ENCODE data around the gene CEP170. TPM values are rescaled to one million over a fixed set of nuclear protein-coding genes. Genes with fewer than 3 reads are reported as not detected.

CEP170 gene
- total RNA-seq, 4 donors from 2014 or later = 10.6 to 37.5 (median 16.6) TPM

DNA sequence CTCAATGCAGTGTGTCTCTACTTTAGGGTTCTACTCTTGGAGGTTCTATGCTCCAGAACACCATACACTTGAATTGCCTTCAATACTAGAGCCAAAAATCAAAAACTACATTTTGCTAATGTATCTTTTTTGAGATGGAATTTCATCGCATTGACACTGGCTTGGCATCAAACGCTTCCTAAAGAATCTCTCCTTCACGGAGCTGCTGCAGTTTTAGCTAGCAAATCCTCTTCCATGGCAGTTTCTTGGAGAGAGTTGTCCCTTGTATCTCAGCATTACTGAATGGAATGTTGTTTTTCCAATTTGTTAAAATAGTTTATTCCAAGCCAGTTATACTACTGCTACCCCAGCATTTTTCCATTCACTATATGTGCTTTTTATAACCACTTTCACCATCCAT, 18.4 kb upstream of the CEP170 start:
- Histone ChIP-seq H3K4me3 (no peak overlapping the region), H3K9me3 (no peaks in the 10 kb centered on the region), H3K27me3 (no peaks in the 10 kb centered on the region), H3K4me1 (peaks cover 9% of the 10 kb centered on the region), H3K36me3 (peaks cover 41% of the 10 kb centered on the region), H3K27ac (no peak overlapping the region)
- 85% methylated on average over 3 of the region's 3 CpGs for WGBS
- TF ChIP-seq EP300 (IDR thresholded peaks at IDR 0.05) = no peak
- no peak for TF ChIP-seq POLR2A (IDR thresholded peaks at IDR 0.05)
- TF ChIP-seq POLR2AphosphoS5 (IDR thresholded peaks at IDR 0.05) = no peak
- TF ChIP-seq, protein P1, sequence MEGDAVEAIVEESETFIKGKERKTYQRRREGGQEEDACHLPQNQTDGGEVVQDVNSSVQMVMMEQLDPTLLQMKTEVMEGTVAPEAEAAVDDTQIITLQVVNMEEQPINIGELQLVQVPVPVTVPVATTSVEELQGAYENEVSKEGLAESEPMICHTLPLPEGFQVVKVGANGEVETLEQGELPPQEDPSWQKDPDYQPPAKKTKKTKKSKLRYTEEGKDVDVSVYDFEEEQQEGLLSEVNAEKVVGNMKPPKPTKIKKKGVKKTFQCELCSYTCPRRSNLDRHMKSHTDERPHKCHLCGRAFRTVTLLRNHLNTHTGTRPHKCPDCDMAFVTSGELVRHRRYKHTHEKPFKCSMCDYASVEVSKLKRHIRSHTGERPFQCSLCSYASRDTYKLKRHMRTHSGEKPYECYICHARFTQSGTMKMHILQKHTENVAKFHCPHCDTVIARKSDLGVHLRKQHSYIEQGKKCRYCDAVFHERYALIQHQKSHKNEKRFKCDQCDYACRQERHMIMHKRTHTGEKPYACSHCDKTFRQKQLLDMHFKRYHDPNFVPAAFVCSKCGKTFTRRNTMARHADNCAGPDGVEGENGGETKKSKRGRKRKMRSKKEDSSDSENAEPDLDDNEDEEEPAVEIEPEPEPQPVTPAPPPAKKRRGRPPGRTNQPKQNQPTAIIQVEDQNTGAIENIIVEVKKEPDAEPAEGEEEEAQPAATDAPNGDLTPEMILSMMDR (IDR thresholded peaks at IDR 0.05) = no peak
- no peak for DNase-seq (ENCODE audit: low spot score in 2 of 2)

DNA sequence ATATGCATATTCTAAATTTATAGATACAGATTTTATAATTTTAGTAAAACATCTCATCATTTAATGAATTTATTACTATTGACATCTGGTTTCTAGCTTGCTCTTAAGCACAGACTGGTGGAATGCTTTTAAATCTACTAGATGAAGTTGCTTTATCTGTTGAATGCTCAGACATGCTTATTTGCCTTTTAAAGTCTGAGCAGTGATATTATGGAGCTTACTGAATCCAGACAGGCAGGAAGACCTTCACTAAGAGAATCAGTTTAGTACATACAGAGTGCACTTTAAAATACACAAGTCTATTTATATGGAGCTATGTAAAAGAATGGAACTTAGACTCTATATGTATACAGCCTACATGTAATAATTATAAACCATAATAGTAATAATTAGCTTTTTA, 17.3 kb upstream of the CEP170 start:
- Histone ChIP-seq H3K4me1 (peaks cover 9% of the 10 kb centered on the region), H3K36me3 (peaks cover 41% of the 10 kb centered on the region), H3K27me3 (no peaks in the 10 kb centered on the region), H3K9me3 (no peaks in the 10 kb centered on the region), H3K27ac (no peak overlapping the region), H3K4me3 (no peak overlapping the region)
- TF ChIP-seq POLR2A (IDR thresholded peaks at IDR 0.05) (no peak), EP300 (IDR thresholded peaks at IDR 0.05) (no peak), POLR2AphosphoS5 (IDR thresholded peaks at IDR 0.05) (no peak)
- TF ChIP-seq, protein P1 (IDR thresholded peaks at IDR 0.05) = no peak
- no peak for DNase-seq (ENCODE audit: low spot score in 2 of 2)

DNA sequence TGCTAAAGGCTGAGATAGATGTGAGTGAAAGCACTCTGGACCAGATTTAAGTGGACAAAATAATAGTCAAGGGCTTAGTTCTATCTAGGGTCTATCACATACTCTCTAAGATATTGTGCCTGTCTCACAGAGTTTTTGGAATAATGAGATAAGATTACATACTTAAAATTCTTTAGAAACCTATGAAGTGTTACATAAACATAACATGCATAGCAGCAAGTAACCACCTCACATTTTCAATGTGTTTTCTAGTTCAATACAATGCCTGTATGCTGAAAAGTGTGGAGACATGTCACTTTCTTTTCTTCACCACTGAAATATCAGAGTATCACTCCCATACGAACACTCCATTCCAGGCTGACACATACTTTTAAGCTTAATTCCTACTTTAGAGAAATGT, 16.9 kb upstream of the CEP170 start:
- Histone ChIP-seq H3K4me3 (no peak overlapping the region), H3K4me1 (peaks cover 9% of the 10 kb centered on the region), H3K9me3 (no peaks in the 10 kb centered on the region), H3K36me3 (peaks cover 37% of the 10 kb centered on the region), H3K27me3 (no peaks in the 10 kb centered on the region), H3K27ac (no peak overlapping the region)
- 96% methylated on average over 1 of the region's 1 CpG for WGBS
- TF ChIP-seq EP300 (IDR thresholded peaks at IDR 0.05) (no peak), POLR2A (IDR thresholded peaks at IDR 0.05) (no peak), POLR2AphosphoS5 (IDR thresholded peaks at IDR 0.05) (no peak)
- TF ChIP-seq, protein P1 (IDR thresholded peaks at IDR 0.05) = no peak
- DNase-seq (ENCODE audit: low spot score in 2 of 2) = no peak

- peaks cover 9% of the 10 kb centered on the region for H3K4me1 ChIP-seq
- TF ChIP-seq POLR2AphosphoS5 (IDR thresholded peaks at IDR 0.05) (no peak), EP300 (IDR thresholded peaks at IDR 0.05) (no peak), POLR2A (IDR thresholded peaks at IDR 0.05) (no peak)
- TF ChIP-seq, protein P1 (IDR thresholded peaks at IDR 0.05) = no peak
Measured at GRCh38 chr1:243270097-243270864, 15.2 kb upstream of the CEP170 start.

DNA sequence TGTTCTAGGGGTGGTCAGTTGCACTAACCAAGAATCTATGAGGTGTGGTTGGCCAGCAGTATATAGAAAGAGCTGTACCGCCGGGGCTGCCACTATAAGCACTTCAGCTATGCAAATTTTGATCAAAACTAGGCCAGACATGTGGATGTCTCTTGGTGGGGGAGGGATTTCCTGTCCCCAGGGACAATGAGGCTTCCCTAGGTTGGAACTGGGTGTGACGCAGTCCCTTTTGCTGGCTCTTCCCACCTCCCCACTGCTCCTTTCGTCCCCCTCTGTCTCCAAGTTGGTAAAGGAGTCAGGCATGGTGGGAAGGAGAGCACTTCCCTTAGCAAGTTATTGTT, 14.3 kb upstream of the CEP170 start:
- no peaks in the 10 kb centered on the region for H3K27me3 ChIP-seq
- no peak overlapping the region for H3K27ac ChIP-seq
- H3K36me3 ChIP-seq = peaks cover 13% of the 10 kb centered on the region
- WGBS = 100% methylated on average over 4 of the region's 4 CpGs
- DNase-seq (ENCODE audit: low spot score in 2 of 2) = no peak
- no peak overlapping the region for H3K4me3 ChIP-seq
- peaks cover 15% of the 10 kb centered on the region for H3K4me1 ChIP-seq
- TF ChIP-seq, protein P1 (IDR thresholded peaks at IDR 0.05) = no peak
- TF ChIP-seq POLR2A (IDR thresholded peaks at IDR 0.05) (no peak), EP300 (IDR thresholded peaks at IDR 0.05) (no peak), POLR2AphosphoS5 (IDR thresholded peaks at IDR 0.05) (no peak)
- no peaks in the 10 kb centered on the region for H3K9me3 ChIP-seq

More at GRCh38 chr1:243270097-243270864, 15.2 kb upstream of the CEP170 start:
- no peaks in the 10 kb centered on the region for H3K9me3 ChIP-seq
- DNase-seq (ENCODE audit: low spot score in 2 of 2) = no peak
- peaks cover 21% of the 10 kb centered on the region for H3K36me3 ChIP-seq
- H3K4me3 ChIP-seq = no peak overlapping the region
- H3K27me3 ChIP-seq = no peaks in the 10 kb centered on the region
- 92% methylated on average over 6 of the region's 6 CpGs for WGBS
- no peak overlapping the region for H3K27ac ChIP-seq
